HL-60/S4 treated with phorbol 12-myristate 13-acetate at 8.2 ng/mL for 4 days and 3 days (cell line): ENCODE measurements around the gene FSTL5.
"Not testable (repeated sequence)": the region's sequence is repeated elsewhere in the genome, so short reads cannot be mapped to it uniquely, and the experiment has no call there.

Source experiments
- in situ Hi-C: fragments of 300-500 bp; cut with MboI; formaldehyde crosslinking; loops from 2 replicates; pipeline ENCODE4 v1.15.0; 2022; ENCODE audit warnings: low sequenced_read_pairs

The FSTL5 gene

GRCh38 chr4:161881370-161881769 lies 282.4 kb downstream of the FSTL5 start:
- in situ Hi-C loops: no loop called here

GRCh38 chr4:161869511-161869910 lies 294.3 kb downstream of the FSTL5 start:
- in situ Hi-C loops: no loop called here

- in situ Hi-C loops: no loop called here
Observed at GRCh38 chr4:161856711-161857326, 307.0 kb downstream of the FSTL5 start.

GRCh38 chr4:161850631-161851030 lies 313.2 kb downstream of the FSTL5 start:
- in situ Hi-C loops: no loop called here

- in situ Hi-C loops: no loop called here
Observed at GRCh38 chr4:161841759-161842158, 322.0 kb downstream of the FSTL5 start.

GRCh38 chr4:161829591-161829990 lies 334.2 kb downstream of the FSTL5 start:
- in situ Hi-C loops: no loop called here

- in situ Hi-C loops: no loop called here
Observed at GRCh38 chr4:161828061-161828460, 335.7 kb downstream of the FSTL5 start.

- in situ Hi-C loops: no loop called here
Observed at GRCh38 chr4:161827013-161827412, 336.8 kb downstream of the FSTL5 start.

GRCh38 chr4:161823450-161823849 lies 340.4 kb downstream of the FSTL5 start:
- in situ Hi-C loops: no loop called here

- in situ Hi-C loops: no loop called here
Observed at GRCh38 chr4:161822174-161822573, 341.6 kb downstream of the FSTL5 start.

- in situ Hi-C loops: no loop called here
Observed at GRCh38 chr4:161817914-161818313, 345.9 kb downstream of the FSTL5 start.

GRCh38 chr4:161816958-161817357 lies 346.8 kb downstream of the FSTL5 start:
- in situ Hi-C loops: no loop called here

- in situ Hi-C loops: no loop called here
Observed at GRCh38 chr4:161815841-161816240, 348.0 kb downstream of the FSTL5 start.

- in situ Hi-C loops: no loop called here
Observed at GRCh38 chr4:161813889-161814288, 349.9 kb downstream of the FSTL5 start.

- in situ Hi-C loops: no loop called here
Observed at GRCh38 chr4:161813389-161813788, 350.4 kb downstream of the FSTL5 start.

- in situ Hi-C loops: no loop called here
Observed at GRCh38 chr4:161803171-161803570, 360.6 kb downstream of the FSTL5 start.

GRCh38 chr4:161799710-161800109 lies 364.1 kb downstream of the FSTL5 start:
- in situ Hi-C loops: no loop called here

- in situ Hi-C loops: no loop called here
Observed at GRCh38 chr4:161792991-161793390, 370.8 kb downstream of the FSTL5 start.

GRCh38 chr4:161791796-161792556 lies 371.8 kb downstream of the FSTL5 start:
- in situ Hi-C loops: no loop called here

- in situ Hi-C loops: no loop called here
Observed at GRCh38 chr4:161767116-161767515, 396.7 kb downstream of the FSTL5 start.

GRCh38 chr4:161762796-161763195 lies 401.0 kb downstream of the FSTL5 start:
- in situ Hi-C loops: no loop called here

- in situ Hi-C loops: no loop called here
Observed at GRCh38 chr4:161760008-161760407, 403.8 kb downstream of the FSTL5 start.

GRCh38 chr4:161758412-161758811 lies 405.4 kb downstream of the FSTL5 start:
- in situ Hi-C loops: not testable (repeated sequence)
